ENCODE results near the gene TNNT1. TPM values are rescaled to one million over a fixed set of nuclear protein-coding genes. Genes with fewer than 3 reads are reported as not detected.

Gene TNNT1
- total RNA-seq, 4 donors from 2014 or later: 2.5 to 9.3 TPM; not detected in 2

DNA sequence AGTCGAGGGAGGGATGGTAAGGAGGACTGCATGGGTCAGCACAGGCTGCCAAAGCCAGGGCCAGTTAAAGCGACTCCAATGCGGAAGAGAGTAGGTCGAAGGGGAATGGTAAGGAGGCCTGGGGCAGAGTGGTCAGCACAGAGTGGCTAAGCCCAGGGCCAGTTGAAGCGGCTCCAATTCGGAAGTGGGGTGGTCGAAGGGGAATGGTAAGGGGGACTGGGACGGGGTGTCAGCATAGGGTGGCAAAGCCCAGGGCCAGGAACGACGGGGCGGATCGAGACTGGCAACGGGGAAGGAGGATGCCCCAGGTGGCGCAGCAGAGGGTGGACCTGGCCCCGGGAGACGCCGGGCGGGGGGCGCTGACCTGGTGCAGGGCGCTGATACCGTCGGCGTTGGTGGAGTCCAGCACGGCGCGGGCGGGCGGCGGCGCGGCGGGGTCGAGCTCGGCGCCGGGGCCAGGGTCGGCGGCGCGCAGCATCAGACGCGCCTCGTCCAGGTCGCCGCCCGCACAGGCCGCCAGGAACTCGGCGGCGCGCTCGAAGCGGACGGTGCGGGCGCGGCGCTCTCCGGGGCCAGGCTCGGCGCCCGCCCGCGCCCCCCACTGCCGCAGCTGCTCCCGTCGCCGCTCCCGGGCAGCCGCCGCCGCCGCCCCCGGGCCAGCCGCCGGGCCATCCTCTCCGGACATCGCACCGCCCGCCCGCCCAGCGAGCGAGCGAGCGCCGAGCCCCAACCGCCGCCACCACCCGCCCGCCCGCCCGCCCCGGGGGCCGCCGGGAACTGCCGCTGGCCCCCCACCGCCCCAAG, 31.9 kb downstream of the TNNT1 start, which contains the start of gene PPP1R12C:
Gene PPP1R12C, minus strand, starts transcription at position 779 of the 804 bp plus-strand sequence. Its CDS starts 94 bp downstream, at position 685.
- Histone ChIP-seq H3K27ac (peak within 1 kb of the TSS; percentile 97 to 100), H3K9me3 (no peaks in the 10 kb centered on the region), H3K4me3 (peak within 1 kb of the TSS; percentile 75 to 80), H3K27me3 (no peaks in the 10 kb centered on the region), H3K4me1 (peaks cover 13 to 32% of the 10 kb centered on the region in 2 donors), H3K36me3 (no peaks in the 10 kb centered on the region)
- peak; percentile 42 to 47 for DNase-seq
- TF ChIP-seq, protein P1, sequence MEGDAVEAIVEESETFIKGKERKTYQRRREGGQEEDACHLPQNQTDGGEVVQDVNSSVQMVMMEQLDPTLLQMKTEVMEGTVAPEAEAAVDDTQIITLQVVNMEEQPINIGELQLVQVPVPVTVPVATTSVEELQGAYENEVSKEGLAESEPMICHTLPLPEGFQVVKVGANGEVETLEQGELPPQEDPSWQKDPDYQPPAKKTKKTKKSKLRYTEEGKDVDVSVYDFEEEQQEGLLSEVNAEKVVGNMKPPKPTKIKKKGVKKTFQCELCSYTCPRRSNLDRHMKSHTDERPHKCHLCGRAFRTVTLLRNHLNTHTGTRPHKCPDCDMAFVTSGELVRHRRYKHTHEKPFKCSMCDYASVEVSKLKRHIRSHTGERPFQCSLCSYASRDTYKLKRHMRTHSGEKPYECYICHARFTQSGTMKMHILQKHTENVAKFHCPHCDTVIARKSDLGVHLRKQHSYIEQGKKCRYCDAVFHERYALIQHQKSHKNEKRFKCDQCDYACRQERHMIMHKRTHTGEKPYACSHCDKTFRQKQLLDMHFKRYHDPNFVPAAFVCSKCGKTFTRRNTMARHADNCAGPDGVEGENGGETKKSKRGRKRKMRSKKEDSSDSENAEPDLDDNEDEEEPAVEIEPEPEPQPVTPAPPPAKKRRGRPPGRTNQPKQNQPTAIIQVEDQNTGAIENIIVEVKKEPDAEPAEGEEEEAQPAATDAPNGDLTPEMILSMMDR (IDR thresholded peaks at IDR 0.05): no peak
- TF ChIP-seq POLR2A (IDR thresholded peaks at IDR 0.05): peak in 1 of 2 donors; percentile 60
- intact Hi-C loops (cut with DNase I; ENCODE audit: low total_unique reads): loop anchor here (10.0 kb wide), 1 partner anchor 528 kb away; the partner anchor contains the start of genes CCDC106, ZNF580 and ZNF581

DNA sequence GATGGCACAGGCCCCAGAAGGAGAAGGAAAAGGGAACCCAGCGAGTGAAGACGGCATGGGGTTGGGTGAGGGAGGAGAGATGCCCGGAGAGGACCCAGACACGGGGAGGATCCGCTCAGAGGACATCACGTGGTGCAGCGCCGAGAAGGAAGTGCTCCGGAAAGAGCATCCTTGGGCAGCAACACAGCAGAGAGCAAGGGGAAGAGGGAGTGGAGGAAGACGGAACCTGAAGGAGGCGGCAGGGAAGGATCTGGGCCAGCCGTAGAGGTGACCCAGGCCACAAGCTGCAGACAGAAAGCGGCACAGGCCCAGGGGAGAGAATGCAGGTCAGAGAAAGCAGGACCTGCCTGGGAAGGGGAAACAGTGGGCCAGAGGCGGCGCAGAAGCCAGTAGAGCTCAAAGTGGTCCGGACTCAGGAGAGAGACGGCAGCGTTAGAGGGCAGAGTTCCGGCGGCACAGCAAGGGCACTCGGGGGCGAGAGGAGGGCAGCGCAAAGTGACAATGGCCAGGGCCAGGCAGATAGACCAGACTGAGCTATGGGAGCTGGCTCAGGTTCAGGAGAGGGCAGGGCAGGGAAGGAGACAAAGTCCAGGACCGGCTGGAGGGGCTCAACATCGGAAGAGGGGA, 32.7 kb downstream of the TNNT1 start:
- H3K36me3 ChIP-seq: no peaks in the 10 kb centered on the region
- H3K4me1 ChIP-seq: peaks cover 13 to 38% of the 10 kb centered on the region in 2 donors
- H3K27ac ChIP-seq: peak overlapping the region; percentile 97 to 100
- no peaks in the 10 kb centered on the region for H3K9me3 ChIP-seq
- peak; percentile 72 to 73 for DNase-seq
- intact Hi-C loops (cut with DNase I; ENCODE audit: low total_unique reads): loop anchor here (10.0 kb wide), 1 partner anchor 528 kb away; the partner anchor contains the start of genes CCDC106, ZNF580 and ZNF581
- peak overlapping the region; percentile 75 to 80 for H3K4me3 ChIP-seq
- TF ChIP-seq, protein P1 (IDR thresholded peaks at IDR 0.05): no peak
- peak; percentile 27 to 44 for TF ChIP-seq POLR2A (IDR thresholded peaks at IDR 0.05)
- no peaks in the 10 kb centered on the region for H3K27me3 ChIP-seq

DNA sequence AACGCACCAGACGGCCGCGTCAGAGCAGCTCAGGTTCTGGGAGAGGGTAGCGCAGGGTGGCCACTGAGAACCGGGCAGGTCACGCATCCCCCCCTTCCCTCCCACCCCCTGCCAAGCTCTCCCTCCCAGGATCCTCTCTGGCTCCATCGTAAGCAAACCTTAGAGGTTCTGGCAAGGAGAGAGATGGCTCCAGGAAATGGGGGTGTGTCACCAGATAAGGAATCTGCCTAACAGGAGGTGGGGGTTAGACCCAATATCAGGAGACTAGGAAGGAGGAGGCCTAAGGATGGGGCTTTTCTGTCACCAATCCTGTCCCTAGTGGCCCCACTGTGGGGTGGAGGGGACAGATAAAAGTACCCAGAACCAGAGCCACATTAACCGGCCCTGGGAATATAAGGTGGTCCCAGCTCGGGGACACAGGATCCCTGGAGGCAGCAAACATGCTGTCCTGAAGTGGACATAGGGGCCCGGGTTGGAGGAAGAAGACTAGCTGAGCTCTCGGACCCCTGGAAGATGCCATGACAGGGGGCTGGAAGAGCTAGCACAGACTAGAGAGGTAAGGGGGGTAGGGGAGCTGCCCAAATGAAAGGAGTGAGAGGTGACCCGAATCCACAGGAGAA, 33.5 kb downstream of the TNNT1 start:
- H3K36me3 ChIP-seq: no peaks in the 10 kb centered on the region
- H3K4me3 ChIP-seq: peak overlapping the region; percentile 75 to 80
- H3K4me1 ChIP-seq: peaks cover 13 to 38% of the 10 kb centered on the region in 2 donors
- DNase-seq: peak; percentile 43 to 50
- no peaks in the 10 kb centered on the region for H3K27me3 ChIP-seq
- peak overlapping the region; percentile 97 to 100 for H3K27ac ChIP-seq
- TF ChIP-seq, protein P1 (IDR thresholded peaks at IDR 0.05): no peak
- peak in 1 of 2 donors; percentile 17 for TF ChIP-seq POLR2A (IDR thresholded peaks at IDR 0.05)
- H3K9me3 ChIP-seq: no peaks in the 10 kb centered on the region
- intact Hi-C loops (cut with DNase I; ENCODE audit: low total_unique reads): loop anchor here (10.0 kb wide), 1 partner anchor 529 kb away; the partner anchor contains the start of genes CCDC106, ZNF580 and ZNF581

- no peak for DNase-seq
- Histone ChIP-seq H3K9me3 (no peaks in the 10 kb centered on the region), H3K4me1 (peaks cover 13 to 38% of the 10 kb centered on the region in 2 donors), H3K27ac (peak overlapping the region; percentile 97 to 100), H3K27me3 (no peaks in the 10 kb centered on the region), H3K4me3 (no peak overlapping the region), H3K36me3 (no peaks in the 10 kb centered on the region)
- intact Hi-C loops (cut with DNase I; ENCODE audit: low total_unique reads): loop anchor here (10.0 kb wide), 1 partner anchor 530 kb away; the partner anchor contains the start of genes CCDC106, ZNF580 and ZNF581
- no peak for TF ChIP-seq POLR2A (IDR thresholded peaks at IDR 0.05)
- TF ChIP-seq, protein P1 (IDR thresholded peaks at IDR 0.05): no peak
Measured at GRCh38 chr19:55114566-55115145, 34.4 kb downstream of the TNNT1 start.
